ENCODE data around the gene CLEC12A.
A peak's percentile ranks its signal among the peaks of the same experiment; 100 is the strongest.
"Not testable (repeated sequence)": the region's sequence is repeated elsewhere in the genome, so short reads cannot be mapped to it uniquely, and the experiment has no call there.

The CLEC12A gene

GRCh38 chr12:9971181-9971580 lies at the start of gene CLEC12A:
Gene CLEC12A (plus strand): TSS chr12:9971409. CDS start chr12:9971597, 188 bp downstream.
- DNase-seq: no peak

GRCh38 chr12:9922429-9922828 lies 48.8 kb upstream of the CLEC12A start:
- DNase-seq: no peak

GRCh38 chr12:9925705-9926393 lies 45.4 kb upstream of the CLEC12A start:
- DNase-seq: peak; percentile 2

GRCh38 chr12:9926876-9927275 lies 44.3 kb upstream of the CLEC12A start:
- DNase-seq: no peak

- no peak for DNase-seq
These were observed 42.6 kb upstream of the CLEC12A start for GRCh38 chr12:9928607-9929006.

- no peak for DNase-seq
These were observed 40.0 kb upstream of the CLEC12A start for GRCh38 chr12:9931245-9931644.

GRCh38 chr12:9932270-9932669 lies 38.9 kb upstream of the CLEC12A start, which contains the start of gene CLEC2A:
Gene CLEC2A (minus strand): TSS chr12:9932370. CDS start chr12:9932329, 41 bp downstream.
- no peak for DNase-seq

GRCh38 chr12:9933958-9934357 lies 37.3 kb upstream of the CLEC12A start:
- no peak for DNase-seq

GRCh38 chr12:9935026-9935425 lies 36.2 kb upstream of the CLEC12A start:
- DNase-seq: no peak

- no peak for DNase-seq
These were observed 34.6 kb upstream of the CLEC12A start for GRCh38 chr12:9936591-9936990.

- DNase-seq: peak; percentile 31
These were observed 30.8 kb upstream of the CLEC12A start for GRCh38 chr12:9940375-9940774.

GRCh38 chr12:9941838-9942237 lies 29.4 kb upstream of the CLEC12A start:
- DNase-seq: no peak

GRCh38 chr12:9943240-9943639 lies 28.0 kb upstream of the CLEC12A start:
- DNase-seq: peak; percentile 18

GRCh38 chr12:9944391-9944790 lies 26.8 kb upstream of the CLEC12A start:
- no peak for DNase-seq

GRCh38 chr12:9947674-9948073 lies 23.5 kb upstream of the CLEC12A start:
- no peak for DNase-seq

GRCh38 chr12:9948606-9949296 lies 22.5 kb upstream of the CLEC12A start:
- DNase-seq: no peak

GRCh38 chr12:9951026-9951675 lies 20.1 kb upstream of the CLEC12A start:
- no peak for DNase-seq

- DNase-seq: not testable (repeated sequence)
These were observed 18.1 kb upstream of the CLEC12A start for GRCh38 chr12:9952954-9953729.

GRCh38 chr12:9957834-9958233 lies 13.4 kb upstream of the CLEC12A start:
- no peak for DNase-seq

GRCh38 chr12:9960590-9960989 lies 10.6 kb upstream of the CLEC12A start:
- DNase-seq: no peak

- no peak for DNase-seq
These were observed 10.1 kb upstream of the CLEC12A start for GRCh38 chr12:9961106-9961505.

- no peak for DNase-seq
These were observed 9.3 kb upstream of the CLEC12A start for GRCh38 chr12:9961901-9962300.

GRCh38 chr12:9969673-9970072 lies 1.5 kb upstream of the CLEC12A start:
- no peak for DNase-seq

Measured in midbrain (tissue), 1 donor.